ENCODE measurements around the gene OLIG1. TPM values are rescaled to one million over a fixed set of nuclear protein-coding genes. Genes with fewer than 3 reads are reported as not detected.

The OLIG1 gene
- total RNA-seq, 1 donor from 2014 or later, result 14.2 TPM

DNA sequence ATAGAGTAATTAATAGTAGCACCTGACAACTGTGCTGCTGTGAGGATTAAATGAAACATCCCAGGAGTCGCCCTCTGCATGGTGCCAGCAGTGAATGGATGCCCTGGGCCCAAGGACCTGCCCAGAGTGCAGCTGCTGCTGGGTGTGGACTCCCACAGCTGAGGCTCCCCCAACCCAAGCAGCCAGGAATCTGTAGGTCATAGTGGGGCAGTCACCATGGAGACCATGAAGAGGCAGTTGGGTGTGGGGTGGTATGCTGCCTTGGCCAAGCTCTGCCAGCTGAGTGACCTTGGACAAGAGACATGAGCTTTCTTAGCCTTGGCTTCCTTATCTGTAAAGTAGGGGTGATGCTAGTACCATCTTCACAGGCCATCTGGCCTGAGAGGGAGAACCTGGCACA, 34.8 kb upstream of the OLIG1 start:
- no peak for DNase-seq
- no peak overlapping the region for H3K27ac Mint-ChIP-seq (ENCODE audit: unreplicated experiment)
- H3K4me1 Mint-ChIP-seq (ENCODE audit: low read depth, unreplicated experiment), result peaks cover 36% of the 10 kb centered on the region
- peaks cover 10% of the 10 kb centered on the region for H3K9me3 Mint-ChIP-seq (ENCODE audit: unreplicated experiment)
- H3K27me3 Mint-ChIP-seq (ENCODE audit: unreplicated experiment), result peaks cover 23% of the 10 kb centered on the region
- TF ChIP-seq, protein P1, sequence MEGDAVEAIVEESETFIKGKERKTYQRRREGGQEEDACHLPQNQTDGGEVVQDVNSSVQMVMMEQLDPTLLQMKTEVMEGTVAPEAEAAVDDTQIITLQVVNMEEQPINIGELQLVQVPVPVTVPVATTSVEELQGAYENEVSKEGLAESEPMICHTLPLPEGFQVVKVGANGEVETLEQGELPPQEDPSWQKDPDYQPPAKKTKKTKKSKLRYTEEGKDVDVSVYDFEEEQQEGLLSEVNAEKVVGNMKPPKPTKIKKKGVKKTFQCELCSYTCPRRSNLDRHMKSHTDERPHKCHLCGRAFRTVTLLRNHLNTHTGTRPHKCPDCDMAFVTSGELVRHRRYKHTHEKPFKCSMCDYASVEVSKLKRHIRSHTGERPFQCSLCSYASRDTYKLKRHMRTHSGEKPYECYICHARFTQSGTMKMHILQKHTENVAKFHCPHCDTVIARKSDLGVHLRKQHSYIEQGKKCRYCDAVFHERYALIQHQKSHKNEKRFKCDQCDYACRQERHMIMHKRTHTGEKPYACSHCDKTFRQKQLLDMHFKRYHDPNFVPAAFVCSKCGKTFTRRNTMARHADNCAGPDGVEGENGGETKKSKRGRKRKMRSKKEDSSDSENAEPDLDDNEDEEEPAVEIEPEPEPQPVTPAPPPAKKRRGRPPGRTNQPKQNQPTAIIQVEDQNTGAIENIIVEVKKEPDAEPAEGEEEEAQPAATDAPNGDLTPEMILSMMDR (IDR thresholded peaks at IDR 0.05; ENCODE audit: partially characterized antibody, unreplicated experiment), result no peak
- H3K4me3 Mint-ChIP-seq (ENCODE audit: unreplicated experiment), result no peak overlapping the region
- peaks cover 5% of the 10 kb centered on the region for H3K36me3 Mint-ChIP-seq (ENCODE audit: unreplicated experiment)

DNA sequence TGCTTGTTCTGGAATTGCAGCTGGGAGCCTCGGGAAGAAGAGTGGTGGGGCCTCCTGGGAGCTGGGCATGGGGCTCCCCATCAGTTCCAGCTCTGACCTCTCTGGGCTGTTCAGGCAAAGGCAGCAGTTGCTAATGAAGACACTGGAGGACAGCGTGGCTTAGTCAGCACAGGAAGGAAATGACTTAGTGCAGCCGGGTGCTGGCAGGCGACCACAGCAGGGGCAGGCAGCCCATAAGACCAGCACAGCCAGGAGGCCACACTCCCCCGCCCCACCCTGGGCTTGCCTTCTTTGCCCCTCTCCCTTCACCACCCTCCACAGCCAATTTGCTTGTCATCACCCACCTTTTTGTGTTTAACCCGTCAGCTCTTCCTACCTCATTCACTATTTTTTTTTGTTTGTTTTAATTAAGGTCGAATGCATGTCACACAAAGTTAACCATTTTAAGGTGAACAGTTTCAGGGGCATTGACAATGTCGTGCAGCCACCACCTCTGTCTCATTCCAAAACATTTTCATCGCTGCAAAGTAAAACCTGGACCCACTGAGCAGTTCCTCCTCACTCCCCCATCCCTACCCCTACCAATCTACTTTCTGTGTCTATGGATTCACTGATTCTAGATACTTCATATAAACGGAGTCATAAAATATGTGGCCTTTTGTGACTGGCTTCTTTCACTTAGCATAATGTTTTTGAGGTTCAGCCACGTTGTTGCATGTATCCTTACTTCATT, 33.3 kb upstream of the OLIG1 start:
- H3K4me3 Mint-ChIP-seq (ENCODE audit: unreplicated experiment), result peak overlapping the region; percentile 10
- DNase-seq, result peak; percentile 43
- H3K36me3 Mint-ChIP-seq (ENCODE audit: unreplicated experiment), result peaks cover 5% of the 10 kb centered on the region
- TF ChIP-seq, protein P1 (IDR thresholded peaks at IDR 0.05; ENCODE audit: partially characterized antibody, unreplicated experiment), result no peak
- H3K4me1 Mint-ChIP-seq (ENCODE audit: low read depth, unreplicated experiment), result peaks cover 43% of the 10 kb centered on the region
- H3K27ac Mint-ChIP-seq (ENCODE audit: unreplicated experiment), result peak overlapping the region; percentile 31
- peaks cover 26% of the 10 kb centered on the region for H3K27me3 Mint-ChIP-seq (ENCODE audit: unreplicated experiment)
- H3K9me3 Mint-ChIP-seq (ENCODE audit: unreplicated experiment), result peaks cover 15% of the 10 kb centered on the region

DNA sequence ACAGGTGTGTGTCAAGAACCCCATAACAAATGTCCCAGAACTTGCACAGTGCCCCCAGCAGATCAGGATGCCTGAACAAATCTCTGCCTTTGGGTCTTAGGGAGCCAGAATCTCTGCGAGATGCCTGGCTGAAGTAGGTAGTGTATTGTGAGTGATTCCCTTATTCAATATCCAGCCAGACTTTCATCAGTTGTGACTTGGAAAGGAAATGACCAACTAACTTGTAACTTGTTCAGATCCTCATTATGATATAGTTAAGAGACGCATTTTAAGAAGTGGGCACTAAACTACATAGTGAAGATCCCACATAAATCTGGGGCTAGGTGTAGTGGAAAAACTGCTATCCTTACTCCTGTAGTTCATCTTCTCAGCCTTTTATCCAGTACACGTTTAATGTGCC, 32.4 kb upstream of the OLIG1 start:
- TF ChIP-seq, protein P1 (IDR thresholded peaks at IDR 0.05; ENCODE audit: partially characterized antibody, unreplicated experiment), result no peak
- peaks cover 44% of the 10 kb centered on the region for H3K4me1 Mint-ChIP-seq (ENCODE audit: low read depth, unreplicated experiment)
- peaks cover 5% of the 10 kb centered on the region for H3K36me3 Mint-ChIP-seq (ENCODE audit: unreplicated experiment)
- DNase-seq, result no peak
- no peak overlapping the region for H3K4me3 Mint-ChIP-seq (ENCODE audit: unreplicated experiment)
- H3K27me3 Mint-ChIP-seq (ENCODE audit: unreplicated experiment), result peaks cover 24% of the 10 kb centered on the region
- H3K27ac Mint-ChIP-seq (ENCODE audit: unreplicated experiment), result no peak overlapping the region
- H3K9me3 Mint-ChIP-seq (ENCODE audit: unreplicated experiment), result peaks cover 14% of the 10 kb centered on the region

DNA sequence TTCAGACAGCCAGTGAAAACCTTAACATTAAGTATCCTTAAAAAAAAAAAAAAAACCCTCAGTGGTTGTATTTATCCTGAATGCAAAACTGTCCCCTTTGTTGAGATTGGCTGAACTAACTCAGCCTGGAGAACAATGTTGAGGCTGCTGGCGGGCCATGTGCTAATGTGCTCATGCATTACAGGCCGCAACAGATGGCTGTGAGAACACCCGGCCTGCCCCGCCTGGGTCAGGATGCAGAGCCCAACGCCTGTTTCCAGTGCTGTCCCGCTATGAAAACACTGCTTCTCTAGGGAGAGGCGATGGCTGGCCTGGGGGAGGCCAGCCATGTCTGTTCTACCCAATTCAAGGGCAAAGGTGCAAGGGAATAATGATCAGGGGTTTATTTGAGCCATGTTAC, 30.4 kb upstream of the OLIG1 start:
- Mint-ChIP-seq H3K4me3 (ENCODE audit: unreplicated experiment) (peak overlapping the region; percentile 21), H3K27ac (ENCODE audit: unreplicated experiment) (peak overlapping the region; percentile 95), H3K9me3 (ENCODE audit: unreplicated experiment) (peaks cover 13% of the 10 kb centered on the region), H3K36me3 (ENCODE audit: unreplicated experiment) (peaks cover under 1% of the 10 kb centered on the region), H3K27me3 (ENCODE audit: unreplicated experiment) (peaks cover 18% of the 10 kb centered on the region), H3K4me1 (ENCODE audit: low read depth, unreplicated experiment) (peaks cover 42% of the 10 kb centered on the region)
- peak; percentile 82 for DNase-seq
- TF ChIP-seq, protein P1 (IDR thresholded peaks at IDR 0.05; ENCODE audit: partially characterized antibody, unreplicated experiment), result no peak

DNA sequence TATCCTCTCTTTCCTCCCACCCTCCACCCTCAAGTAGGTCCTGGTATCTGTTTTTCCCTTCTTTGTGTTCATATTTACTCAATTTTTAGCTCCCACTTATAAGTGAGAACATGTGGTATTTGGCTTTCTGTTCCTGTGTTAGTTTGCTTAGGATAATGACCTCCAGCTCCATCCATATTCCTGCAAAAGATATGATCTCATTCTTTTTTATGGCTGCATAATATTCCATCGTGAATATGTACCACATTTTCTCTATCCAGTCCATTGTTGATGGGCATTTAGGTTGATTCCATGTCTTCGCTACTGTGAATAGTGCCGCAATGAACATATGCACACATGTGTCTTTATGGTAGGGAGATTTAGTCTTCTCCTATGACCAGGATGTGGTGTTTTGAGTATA, 29.7 kb upstream of the OLIG1 start:
- peaks cover 18% of the 10 kb centered on the region for H3K27me3 Mint-ChIP-seq (ENCODE audit: unreplicated experiment)
- no peaks in the 10 kb centered on the region for H3K36me3 Mint-ChIP-seq (ENCODE audit: unreplicated experiment)
- H3K4me1 Mint-ChIP-seq (ENCODE audit: low read depth, unreplicated experiment), result peaks cover 42% of the 10 kb centered on the region
- TF ChIP-seq, protein P1 (IDR thresholded peaks at IDR 0.05; ENCODE audit: partially characterized antibody, unreplicated experiment), result no peak
- peaks cover 15% of the 10 kb centered on the region for H3K9me3 Mint-ChIP-seq (ENCODE audit: unreplicated experiment)
- peak overlapping the region; percentile 95 for H3K27ac Mint-ChIP-seq (ENCODE audit: unreplicated experiment)
- no peak for DNase-seq
- no peak overlapping the region for H3K4me3 Mint-ChIP-seq (ENCODE audit: unreplicated experiment)

Measured in glutamatergic neuron (in vitro differentiated cells).